Measurements from ENCODE around the gene PDE3A. TPM values are rescaled to one million over a fixed set of nuclear protein-coding genes. Genes with fewer than 3 reads are reported as not detected.

PDE3A gene
- total RNA-seq, 6 donors from 2014 or later, result 1.0 to 10.0 (median 3.2) TPM

- no peaks in the 10 kb centered on the region for H3K4me1 ChIP-seq
- WGBS, 2 donors, result 31 to 48% methylated on average over 4 of the region's 4 CpGs
- no peaks in the 10 kb centered on the region for H3K36me3 ChIP-seq
- TF ChIP-seq EP300 (IDR thresholded peaks at IDR 0.05) (no peak), POLR2AphosphoS5 (IDR thresholded peaks at IDR 0.05) (no peak), CTCF (IDR thresholded peaks at IDR 0.05) (no peak), POLR2A (IDR thresholded peaks at IDR 0.05) (no peak)
- no peak for DNase-seq
- H3K4me3 ChIP-seq, result no peak overlapping the region
- no peaks in the 10 kb centered on the region for H3K9me3 ChIP-seq
- ATAC-seq (ENCODE audit: low FRiP score in 2 of 2), result no peak
- peak overlapping the region in 1 of 4 donors; percentile 7 for H3K27ac ChIP-seq
- no peaks in the 10 kb centered on the region for H3K27me3 ChIP-seq
Measured at GRCh38 chr12:20415028-20415427, 46.7 kb downstream of the PDE3A start.

- no peaks in the 10 kb centered on the region for H3K36me3 ChIP-seq
- H3K9me3 ChIP-seq, result no peaks in the 10 kb centered on the region
- no peak overlapping the region for H3K4me3 ChIP-seq
- no peaks in the 10 kb centered on the region for H3K27me3 ChIP-seq
- H3K4me1 ChIP-seq, result no peaks in the 10 kb centered on the region
- TF ChIP-seq EP300 (IDR thresholded peaks at IDR 0.05) (no peak), CTCF (IDR thresholded peaks at IDR 0.05) (no peak), POLR2AphosphoS5 (IDR thresholded peaks at IDR 0.05) (no peak), POLR2A (IDR thresholded peaks at IDR 0.05) (no peak)
- no peak for DNase-seq
- ATAC-seq (ENCODE audit: low FRiP score in 2 of 2), result no peak
- 64 to 72% methylated on average over 6 of the region's 6 CpGs for WGBS, 2 donors
- H3K27ac ChIP-seq, result no peak overlapping the region
Measured at GRCh38 chr12:20415641-20416040, 47.3 kb downstream of the PDE3A start.

DNA sequence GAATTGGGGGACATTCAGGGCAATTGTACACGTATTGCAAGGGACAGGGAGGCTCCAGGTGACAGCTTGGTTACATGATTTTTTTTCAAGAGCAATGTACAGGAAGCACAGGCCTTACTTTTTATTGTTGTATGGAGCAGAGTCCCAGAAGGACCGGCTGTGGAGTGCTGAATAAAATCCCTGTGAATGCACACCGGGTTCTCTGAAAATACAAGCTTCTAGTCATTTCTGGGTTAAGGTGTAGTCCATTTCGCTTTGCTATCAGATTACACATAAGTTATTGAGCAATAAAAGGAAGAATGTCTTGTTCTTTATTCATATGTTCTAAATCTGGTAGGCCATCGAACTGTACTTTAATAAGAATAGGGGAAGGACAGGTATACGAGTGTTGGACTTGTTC, 52.2 kb downstream of the PDE3A start:
- Histone ChIP-seq H3K27me3 (no peaks in the 10 kb centered on the region), H3K27ac (no peak overlapping the region), H3K4me3 (no peak overlapping the region), H3K4me1 (no peaks in the 10 kb centered on the region), H3K9me3 (no peaks in the 10 kb centered on the region), H3K36me3 (no peaks in the 10 kb centered on the region)
- 76% methylated on average over 6 of the region's 6 CpGs for WGBS, 2 donors
- TF ChIP-seq POLR2AphosphoS5 (IDR thresholded peaks at IDR 0.05), result no peak
- no peak for TF ChIP-seq CTCF (IDR thresholded peaks at IDR 0.05)
- no peak for TF ChIP-seq POLR2A (IDR thresholded peaks at IDR 0.05)
- no peak for TF ChIP-seq EP300 (IDR thresholded peaks at IDR 0.05)
- DNase-seq (no peak), ATAC-seq (ENCODE audit: low FRiP score in 2 of 2) (no peak)

- Histone ChIP-seq H3K4me3 (no peak overlapping the region), H3K4me1 (no peaks in the 10 kb centered on the region), H3K27me3 (no peaks in the 10 kb centered on the region), H3K9me3 (no peaks in the 10 kb centered on the region), H3K36me3 (no peaks in the 10 kb centered on the region), H3K27ac (no peak overlapping the region)
- no peak for TF ChIP-seq POLR2A (IDR thresholded peaks at IDR 0.05)
- no peak for TF ChIP-seq EP300 (IDR thresholded peaks at IDR 0.05)
- TF ChIP-seq CTCF (IDR thresholded peaks at IDR 0.05), result no peak
- no peak for TF ChIP-seq POLR2AphosphoS5 (IDR thresholded peaks at IDR 0.05)
- WGBS, 2 donors, result 65 to 70% methylated on average over 2 of the region's 2 CpGs
- ATAC-seq (ENCODE audit: low FRiP score in 2 of 2) (no peak), DNase-seq (no peak)
Measured at GRCh38 chr12:20421421-20421820, 53.1 kb downstream of the PDE3A start.

DNA sequence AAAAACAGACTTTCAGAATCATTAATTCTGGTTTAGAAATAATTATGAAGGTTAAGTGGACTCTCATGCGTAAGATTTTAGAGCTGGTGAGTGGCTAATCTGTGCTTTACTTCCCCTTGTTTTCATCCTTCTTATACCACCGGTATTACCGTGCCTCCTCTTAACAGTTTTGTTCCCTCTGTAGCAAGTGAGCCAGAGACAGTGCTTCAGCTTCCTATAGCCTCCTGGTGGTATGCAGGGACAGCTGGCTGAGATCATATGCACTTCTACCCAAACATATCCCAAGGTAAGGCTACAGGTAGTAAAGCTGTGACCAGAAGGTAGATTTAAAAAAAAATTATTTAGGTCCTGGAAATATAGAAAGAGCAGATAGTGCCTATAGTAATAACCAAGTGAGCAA, 55.2 kb downstream of the PDE3A start:
- no peak for ATAC-seq (ENCODE audit: low FRiP score in 2 of 2)
- 24 to 38% methylated on average over 3 of the region's 3 CpGs for WGBS, 2 donors
- TF ChIP-seq POLR2AphosphoS5 (IDR thresholded peaks at IDR 0.05) (no peak), EP300 (IDR thresholded peaks at IDR 0.05) (no peak), CTCF (IDR thresholded peaks at IDR 0.05) (no peak), POLR2A (IDR thresholded peaks at IDR 0.05) (no peak)
- no peak for DNase-seq
- Histone ChIP-seq H3K36me3 (no peaks in the 10 kb centered on the region), H3K9me3 (no peaks in the 10 kb centered on the region), H3K4me1 (no peaks in the 10 kb centered on the region), H3K27me3 (no peaks in the 10 kb centered on the region), H3K4me3 (no peak overlapping the region), H3K27ac (no peak overlapping the region)
